Measurements from ENCODE around the gene SSRP1. TPM values are rescaled to one million over a fixed set of nuclear protein-coding genes. Genes with fewer than 3 reads are reported as not detected.
A peak's percentile ranks its signal among the peaks of the same experiment; 100 is the strongest.

The SSRP1 gene
- polyA plus RNA-seq, 2 of the 4 experiments (the other 2 are of a cell fraction), result 288 to 357 TPM

DNA sequence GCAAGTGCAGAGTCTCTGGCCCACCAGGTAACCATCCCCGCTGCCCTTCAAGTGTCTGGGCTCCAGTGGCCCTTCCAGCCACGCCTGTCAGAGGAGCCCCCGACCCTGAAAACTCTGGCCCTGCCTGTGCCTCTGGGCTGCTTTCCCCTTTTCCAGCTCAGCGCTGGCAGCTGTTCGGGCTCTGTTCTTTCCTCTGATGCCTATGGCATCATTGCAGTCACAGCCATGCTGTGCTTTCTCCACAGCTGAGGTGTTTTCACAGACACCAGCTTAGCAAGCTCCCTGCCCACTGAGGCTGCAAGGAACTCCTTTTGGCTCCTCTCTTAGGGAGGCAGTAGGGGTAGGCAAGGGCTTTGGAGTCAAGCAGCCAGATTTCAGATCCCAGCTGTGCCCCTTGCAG, 23.7 kb upstream of the SSRP1 start:
- DNase-seq (ENCODE audit: low read depth in 1 of 2, low spot score in 1 of 2) (no peak), ATAC-seq (peak; percentile 26; a peak in 4 of 6 replicates), FAIRE-seq (no peak)
- Histone ChIP-seq H3K9me3 (peaks cover 5% of the 10 kb centered on the region; the same call in 1 of the 3 replicates), H3K4me1 (peaks cover 38% of the 10 kb centered on the region), H3K4me3 (no peak overlapping the region), H3K4me2 (peak overlapping the region; percentile 65), H3K27ac (peak overlapping the region; percentile 84 to 88)
- POLR2A ChIA-PET, result no interaction called here
- 73% methylated on average over 5 of the region's 5 CpGs for WGBS (ENCODE audit: missing lambda C conversion rate)
- CTCF ChIA-PET, result interaction anchor here (0.9 to 5.5 kb wide), 14 partner anchors 9 to 1153 kb away, joined by 3 to 33 read pairs (median 5); no protein-coding TSS in a partner anchor
- no peak for TF ChIP-seq EHF (CRISPR knock-in tag; IDR thresholded peaks at IDR 0.05)
- TF ChIP-seq, protein P1, sequence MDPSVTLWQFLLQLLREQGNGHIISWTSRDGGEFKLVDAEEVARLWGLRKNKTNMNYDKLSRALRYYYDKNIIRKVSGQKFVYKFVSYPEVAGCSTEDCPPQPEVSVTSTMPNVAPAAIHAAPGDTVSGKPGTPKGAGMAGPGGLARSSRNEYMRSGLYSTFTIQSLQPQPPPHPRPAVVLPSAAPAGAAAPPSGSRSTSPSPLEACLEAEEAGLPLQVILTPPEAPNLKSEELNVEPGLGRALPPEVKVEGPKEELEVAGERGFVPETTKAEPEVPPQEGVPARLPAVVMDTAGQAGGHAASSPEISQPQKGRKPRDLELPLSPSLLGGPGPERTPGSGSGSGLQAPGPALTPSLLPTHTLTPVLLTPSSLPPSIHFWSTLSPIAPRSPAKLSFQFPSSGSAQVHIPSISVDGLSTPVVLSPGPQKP (IDR thresholded peaks at IDR 0.05; ENCODE audit: low read depth, low read length), result no peak
- TF ChIP-seq RAD21 (conservative IDR thresholded peaks at IDR 0.05 in 1 of 2, IDR thresholded peaks at IDR 0.05 in 1 of 2), result no peak
- TF ChIP-seq, protein P2, sequence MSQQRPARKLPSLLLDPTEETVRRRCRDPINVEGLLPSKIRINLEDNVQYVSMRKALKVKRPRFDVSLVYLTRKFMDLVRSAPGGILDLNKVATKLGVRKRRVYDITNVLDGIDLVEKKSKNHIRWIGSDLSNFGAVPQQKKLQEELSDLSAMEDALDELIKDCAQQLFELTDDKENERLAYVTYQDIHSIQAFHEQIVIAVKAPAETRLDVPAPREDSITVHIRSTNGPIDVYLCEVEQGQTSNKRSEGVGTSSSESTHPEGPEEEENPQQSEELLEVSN (IDR thresholded peaks at IDR 0.05; ENCODE audit: borderline replicate concordance, low read depth), result no peak
- TF ChIP-seq TFCP2L1 (CRISPR knock-in tag; IDR thresholded peaks at IDR 0.05), result no peak
- TF ChIP-seq, protein P3, sequence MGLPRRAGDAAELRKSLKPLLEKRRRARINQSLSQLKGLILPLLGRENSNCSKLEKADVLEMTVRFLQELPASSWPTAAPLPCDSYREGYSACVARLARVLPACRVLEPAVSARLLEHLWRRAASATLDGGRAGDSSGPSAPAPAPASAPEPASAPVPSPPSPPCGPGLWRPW (IDR thresholded peaks at IDR 0.05), result no peak
- TF ChIP-seq, protein P4, sequence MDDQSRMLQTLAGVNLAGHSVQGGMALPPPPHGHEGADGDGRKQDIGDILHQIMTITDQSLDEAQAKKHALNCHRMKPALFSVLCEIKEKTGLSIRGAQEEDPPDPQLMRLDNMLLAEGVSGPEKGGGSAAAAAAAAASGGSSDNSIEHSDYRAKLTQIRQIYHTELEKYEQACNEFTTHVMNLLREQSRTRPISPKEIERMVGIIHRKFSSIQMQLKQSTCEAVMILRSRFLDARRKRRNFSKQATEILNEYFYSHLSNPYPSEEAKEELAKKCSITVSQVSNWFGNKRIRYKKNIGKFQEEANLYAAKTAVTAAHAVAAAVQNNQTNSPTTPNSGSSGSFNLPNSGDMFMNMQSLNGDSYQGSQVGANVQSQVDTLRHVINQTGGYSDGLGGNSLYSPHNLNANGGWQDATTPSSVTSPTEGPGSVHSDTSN (IDR thresholded peaks at IDR 0.05), result no peak
- no peak for TF ChIP-seq CBX8 (IDR thresholded peaks at IDR 0.05)
- no peak for TF ChIP-seq GATA3 (IDR thresholded peaks at IDR 0.05; ENCODE audit: borderline replicate concordance)
- TF ChIP-seq POLR2AphosphoS2 (conservative IDR thresholded peaks at IDR 0.05; ENCODE audit: low read length), result no peak
- TF ChIP-seq, protein P5, sequence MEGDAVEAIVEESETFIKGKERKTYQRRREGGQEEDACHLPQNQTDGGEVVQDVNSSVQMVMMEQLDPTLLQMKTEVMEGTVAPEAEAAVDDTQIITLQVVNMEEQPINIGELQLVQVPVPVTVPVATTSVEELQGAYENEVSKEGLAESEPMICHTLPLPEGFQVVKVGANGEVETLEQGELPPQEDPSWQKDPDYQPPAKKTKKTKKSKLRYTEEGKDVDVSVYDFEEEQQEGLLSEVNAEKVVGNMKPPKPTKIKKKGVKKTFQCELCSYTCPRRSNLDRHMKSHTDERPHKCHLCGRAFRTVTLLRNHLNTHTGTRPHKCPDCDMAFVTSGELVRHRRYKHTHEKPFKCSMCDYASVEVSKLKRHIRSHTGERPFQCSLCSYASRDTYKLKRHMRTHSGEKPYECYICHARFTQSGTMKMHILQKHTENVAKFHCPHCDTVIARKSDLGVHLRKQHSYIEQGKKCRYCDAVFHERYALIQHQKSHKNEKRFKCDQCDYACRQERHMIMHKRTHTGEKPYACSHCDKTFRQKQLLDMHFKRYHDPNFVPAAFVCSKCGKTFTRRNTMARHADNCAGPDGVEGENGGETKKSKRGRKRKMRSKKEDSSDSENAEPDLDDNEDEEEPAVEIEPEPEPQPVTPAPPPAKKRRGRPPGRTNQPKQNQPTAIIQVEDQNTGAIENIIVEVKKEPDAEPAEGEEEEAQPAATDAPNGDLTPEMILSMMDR (IDR thresholded peaks at IDR 0.05), result no peak
- TF ChIP-seq, protein P6, sequence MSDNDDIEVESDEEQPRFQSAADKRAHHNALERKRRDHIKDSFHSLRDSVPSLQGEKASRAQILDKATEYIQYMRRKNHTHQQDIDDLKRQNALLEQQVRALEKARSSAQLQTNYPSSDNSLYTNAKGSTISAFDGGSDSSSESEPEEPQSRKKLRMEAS (IDR thresholded peaks at IDR 0.05), result no peak
- no peak for TF ChIP-seq HEYL (CRISPR knock-in tag; IDR thresholded peaks at IDR 0.05)
- TF ChIP-seq, protein P7, sequence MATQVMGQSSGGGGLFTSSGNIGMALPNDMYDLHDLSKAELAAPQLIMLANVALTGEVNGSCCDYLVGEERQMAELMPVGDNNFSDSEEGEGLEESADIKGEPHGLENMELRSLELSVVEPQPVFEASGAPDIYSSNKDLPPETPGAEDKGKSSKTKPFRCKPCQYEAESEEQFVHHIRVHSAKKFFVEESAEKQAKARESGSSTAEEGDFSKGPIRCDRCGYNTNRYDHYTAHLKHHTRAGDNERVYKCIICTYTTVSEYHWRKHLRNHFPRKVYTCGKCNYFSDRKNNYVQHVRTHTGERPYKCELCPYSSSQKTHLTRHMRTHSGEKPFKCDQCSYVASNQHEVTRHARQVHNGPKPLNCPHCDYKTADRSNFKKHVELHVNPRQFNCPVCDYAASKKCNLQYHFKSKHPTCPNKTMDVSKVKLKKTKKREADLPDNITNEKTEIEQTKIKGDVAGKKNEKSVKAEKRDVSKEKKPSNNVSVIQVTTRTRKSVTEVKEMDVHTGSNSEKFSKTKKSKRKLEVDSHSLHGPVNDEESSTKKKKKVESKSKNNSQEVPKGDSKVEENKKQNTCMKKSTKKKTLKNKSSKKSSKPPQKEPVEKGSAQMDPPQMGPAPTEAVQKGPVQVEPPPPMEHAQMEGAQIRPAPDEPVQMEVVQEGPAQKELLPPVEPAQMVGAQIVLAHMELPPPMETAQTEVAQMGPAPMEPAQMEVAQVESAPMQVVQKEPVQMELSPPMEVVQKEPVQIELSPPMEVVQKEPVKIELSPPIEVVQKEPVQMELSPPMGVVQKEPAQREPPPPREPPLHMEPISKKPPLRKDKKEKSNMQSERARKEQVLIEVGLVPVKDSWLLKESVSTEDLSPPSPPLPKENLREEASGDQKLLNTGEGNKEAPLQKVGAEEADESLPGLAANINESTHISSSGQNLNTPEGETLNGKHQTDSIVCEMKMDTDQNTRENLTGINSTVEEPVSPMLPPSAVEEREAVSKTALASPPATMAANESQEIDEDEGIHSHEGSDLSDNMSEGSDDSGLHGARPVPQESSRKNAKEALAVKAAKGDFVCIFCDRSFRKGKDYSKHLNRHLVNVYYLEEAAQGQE (IDR thresholded peaks at IDR 0.05), result no peak
- TF ChIP-seq ZFP36 (IDR thresholded peaks at IDR 0.05; ENCODE audit: borderline replicate concordance, partially characterized antibody), result no peak
- TF ChIP-seq ESRRA (IDR thresholded peaks at IDR 0.05; ENCODE audit: borderline replicate concordance, low read length), result no peak

DNA sequence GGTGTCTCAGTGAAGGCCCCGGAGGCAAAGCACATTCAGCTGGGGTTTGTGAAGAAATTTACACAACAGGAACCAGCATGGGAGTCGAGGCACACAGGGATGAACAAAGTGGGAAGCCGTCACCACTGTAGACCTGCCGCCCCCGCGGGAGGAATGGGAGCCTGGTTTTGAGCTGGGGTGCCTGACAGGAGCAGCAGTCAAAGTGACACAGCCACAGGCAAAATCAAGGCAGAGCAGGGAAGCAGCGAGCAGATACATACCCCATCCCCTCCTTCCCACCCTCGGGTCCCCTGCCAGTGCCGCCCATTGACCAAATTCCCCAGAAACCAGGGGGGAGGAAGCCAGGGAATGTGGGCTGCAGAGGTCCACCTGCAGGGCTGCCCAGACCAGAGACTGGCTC, 23.3 kb upstream of the SSRP1 start:
- ATAC-seq, result peak in 1 of 2 experiments; percentile 26; a peak in 3 of 6 replicates
- TF ChIP-seq, protein P4 (IDR thresholded peaks at IDR 0.05), result no peak
- TF ChIP-seq CHD4 (IDR thresholded peaks at IDR 0.05; ENCODE audit: borderline replicate concordance) (no peak), ESRRA (IDR thresholded peaks at IDR 0.05; ENCODE audit: borderline replicate concordance, low read length) (no peak), CHD2 (IDR thresholded peaks at IDR 0.05; ENCODE audit: low read length, partially characterized antibody) (no peak), RFX5 (IDR thresholded peaks at IDR 0.05) (no peak)
- TF ChIP-seq, protein P2 (IDR thresholded peaks at IDR 0.05; ENCODE audit: borderline replicate concordance, low read depth), result 0 out of 2 replicates have a peak, but pooled peaks have one; percentile 24
- 58% methylated on average over 9 of the region's 9 CpGs for WGBS (ENCODE audit: missing lambda C conversion rate)
- H3K4me3 ChIP-seq, result no peak overlapping the region
- POLR2A ChIA-PET, result no interaction called here
- CTCF ChIA-PET, result interaction anchor here (0.9 to 5.5 kb wide), 11 partner anchors 9 to 1154 kb away, joined by 3 to 33 read pairs (median 5); no protein-coding TSS in a partner anchor
- H3K9me3 ChIP-seq, result peaks cover 5% of the 10 kb centered on the region; the same call in 1 of the 3 replicates
- no peak for FAIRE-seq
- peaks cover 38% of the 10 kb centered on the region for H3K4me1 ChIP-seq
- H3K4me2 ChIP-seq, result peak overlapping the region; percentile 65
- DNase-seq (ENCODE audit: low read depth in 1 of 2, low spot score in 1 of 2), result no peak
- H3K27ac ChIP-seq, result peak overlapping the region; percentile 84 to 88

Measured in A549 (cell line).